GM12891 (cell line): ENCODE data around the gene MXD1.

ENCODE experiments used
- DNase-seq: peaks from one replicate; pipeline ENCODE4 v3.0.0; 2011; ENCODE audit warnings: low spot score; ENCODE audit not compliant: insufficient read length
- FAIRE-seq: peaks from 2 replicates; lab custom pipeline; 2011; peaks lifted over from hg19 to GRCh38; lab: Jason Lieb, UNC
- PAX5 ChIP-seq: IDR thresholded peaks from 2 replicates; pipeline ENCODE4 v1.6.1; 2011; ENCODE audit warnings: low read length, moderate library complexity, mild to moderate bottlenecking; ENCODE audit not compliant: insufficient read depth, severe bottlenecking
- POLR2A ChIP-seq: IDR thresholded peaks from 2 replicates; pipeline ENCODE4 v1.6.1; 2011; ENCODE audit warnings: low read depth, low read length, control low read depth
- POLR2AphosphoS5 ChIP-seq: IDR thresholded peaks from 2 replicates; pipeline ENCODE4 v1.6.1; 2011; ENCODE audit warnings: low read depth, low read length, control low read depth
- POU2F2 ChIP-seq: IDR thresholded peaks from 2 replicates; pipeline ENCODE4 v1.6.1; 2011; ENCODE audit warnings: low read depth, mild to moderate bottlenecking, control low read depth, low read length, moderate library complexity
- SPI1 ChIP-seq: IDR thresholded peaks from 2 replicates; pipeline ENCODE4 v1.6.1; 2011; ENCODE audit warnings: low read depth, low read length, control low read depth
- TAF1 ChIP-seq: IDR thresholded peaks from 2 replicates; pipeline ENCODE4 v1.6.1; 2011; ENCODE audit warnings: low read depth, low read length, control low read depth

MXD1 gene

DNA sequence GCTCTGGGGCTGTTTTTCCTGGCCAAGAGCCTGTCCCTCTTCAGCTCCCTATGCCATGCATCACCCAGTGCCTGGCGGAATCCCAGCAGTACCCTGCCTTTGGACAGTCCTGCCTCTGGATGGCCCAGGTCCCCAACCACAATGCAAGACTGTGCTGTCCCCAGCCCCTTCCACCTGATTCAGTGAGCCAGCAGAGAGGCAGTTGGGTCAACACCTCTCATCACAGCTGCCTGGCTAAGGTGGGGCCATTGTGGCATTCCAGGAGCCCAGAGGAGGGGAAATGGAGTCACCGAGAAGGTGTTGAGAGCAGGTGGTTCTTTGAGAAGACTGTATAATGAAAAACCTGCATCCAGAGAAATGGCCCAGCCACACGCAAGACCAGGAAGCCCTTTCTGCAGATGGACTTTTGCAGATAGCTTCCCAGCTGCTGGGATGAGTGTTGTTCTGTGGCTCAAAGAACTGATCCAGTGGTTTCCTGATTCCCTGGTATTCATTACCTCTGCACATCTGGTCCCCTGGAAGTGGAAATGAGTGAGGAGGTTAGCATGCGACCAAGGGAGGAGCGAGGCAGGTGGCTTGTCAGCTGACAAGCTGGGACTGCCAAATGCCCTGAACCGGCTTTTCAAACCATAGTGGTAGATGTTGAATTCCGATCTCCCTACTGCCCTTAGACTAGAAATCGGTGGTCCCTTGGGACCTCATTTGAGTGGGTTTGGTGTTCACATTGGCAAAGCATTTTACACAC, 48.2 kb downstream of the MXD1 start:
- FAIRE-seq (no peak), DNase-seq (no peak)
- no peak for TF ChIP-seq POLR2AphosphoS5
- no peak for TF ChIP-seq SPI1
- TF ChIP-seq POU2F2, result no peak
- no peak for TF ChIP-seq POLR2A
- TF ChIP-seq TAF1, result no peak
- TF ChIP-seq PAX5, result no peak

GRCh38 chr2:69964353-69964841, 49.5 kb downstream of the MXD1 start:
- DNase-seq (no peak), FAIRE-seq (no peak)
- TF ChIP-seq POLR2A (no peak), SPI1 (no peak), POU2F2 (no peak), POLR2AphosphoS5 (no peak), PAX5 (no peak), TAF1 (no peak)

GRCh38 chr2:69965756-69966445, 51.0 kb downstream of the MXD1 start:
- FAIRE-seq, result no peak
- TF ChIP-seq POU2F2, result no peak
- TF ChIP-seq POLR2AphosphoS5, result no peak
- no peak for DNase-seq

GRCh38 chr2:69966496-69966895, 51.6 kb downstream of the MXD1 start:
- FAIRE-seq, result no peak
- TF ChIP-seq SPI1 (no peak), POU2F2 (no peak), POLR2A (no peak), POLR2AphosphoS5 (no peak), PAX5 (no peak), TAF1 (no peak)

GRCh38 chr2:69968609-69969008, 53.7 kb downstream of the MXD1 start:
- DNase-seq, result no peak
- FAIRE-seq, result no peak
- TF ChIP-seq PAX5 (no peak), POLR2A (no peak), POU2F2 (no peak), SPI1 (no peak), TAF1 (no peak)

More at GRCh38 chr2:69966496-69966895, 51.6 kb downstream of the MXD1 start:
- no peak for DNase-seq

DNA sequence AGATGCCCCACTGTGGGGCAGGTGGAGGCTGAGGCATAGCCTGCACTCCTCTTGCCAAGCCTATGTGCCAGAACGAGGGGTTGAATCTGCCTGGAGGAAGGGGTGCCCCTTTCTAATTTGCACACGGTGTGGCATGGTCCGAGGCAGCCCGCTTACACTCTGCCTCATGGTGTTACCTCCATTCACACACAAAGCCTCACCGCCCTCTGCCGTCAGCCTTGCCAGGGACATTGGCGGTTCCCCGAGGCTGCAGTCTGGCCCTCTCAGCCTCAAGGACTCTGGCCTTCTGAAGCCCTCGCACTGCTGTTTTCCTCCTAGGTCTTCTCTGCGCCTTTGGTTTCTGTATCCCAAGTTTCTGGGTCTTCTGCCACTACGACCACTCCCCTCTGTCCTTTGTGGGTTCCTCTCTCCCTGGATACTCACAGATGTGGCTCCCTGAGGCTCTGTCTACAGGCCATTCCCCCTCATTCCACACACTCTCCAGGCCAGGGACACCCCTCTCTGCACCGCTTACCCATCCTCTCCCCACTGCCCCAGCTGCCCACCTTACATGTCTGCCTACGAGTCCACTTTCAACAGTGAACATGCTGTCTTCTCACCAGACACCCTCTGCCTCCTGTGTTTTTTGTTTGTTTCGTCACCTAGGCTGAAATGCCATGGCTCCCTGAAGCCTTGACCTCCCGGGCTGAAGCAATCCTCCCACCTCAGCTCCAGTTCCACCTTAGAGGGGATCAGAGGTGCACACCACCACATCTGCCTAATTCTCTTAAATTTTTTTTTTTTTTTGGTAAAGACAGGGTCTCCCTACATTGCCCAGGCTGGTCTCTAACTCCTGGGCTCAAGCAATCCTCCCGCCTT, 54.4 kb downstream of the MXD1 start:
- DNase-seq (no peak), FAIRE-seq (no peak)
- TF ChIP-seq SPI1, result no peak

DNA sequence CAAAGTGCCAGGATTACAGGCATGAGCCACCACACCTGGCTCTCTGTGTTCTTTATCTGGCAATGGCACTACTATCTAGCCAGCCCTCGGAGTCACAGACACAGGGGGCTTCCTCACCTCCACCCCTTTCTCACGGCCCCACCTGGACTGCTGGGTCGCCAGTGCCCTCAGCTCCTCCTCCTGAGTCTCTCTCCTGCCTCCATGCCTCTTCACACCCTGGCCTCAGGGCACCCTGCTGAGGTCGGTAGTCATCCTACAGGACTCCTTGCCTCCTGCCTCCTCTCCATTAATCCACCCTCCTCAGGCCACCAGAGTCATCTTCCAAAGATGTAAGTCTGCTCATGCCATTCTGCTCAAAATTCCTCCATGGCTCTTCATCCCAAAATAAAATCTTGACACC, 55.1 kb downstream of the MXD1 start:
- no peak for FAIRE-seq
- DNase-seq, result no peak
- TF ChIP-seq POU2F2 (no peak), PAX5 (no peak), SPI1 (no peak), TAF1 (no peak), POLR2AphosphoS5 (no peak), POLR2A (no peak)

GRCh38 chr2:69972822-69973221, 57.9 kb downstream of the MXD1 start:
- TF ChIP-seq POLR2AphosphoS5 (no peak), TAF1 (no peak), PAX5 (no peak), POU2F2 (no peak), SPI1 (no peak), POLR2A (no peak)
- no peak for DNase-seq
- no peak for FAIRE-seq

DNA sequence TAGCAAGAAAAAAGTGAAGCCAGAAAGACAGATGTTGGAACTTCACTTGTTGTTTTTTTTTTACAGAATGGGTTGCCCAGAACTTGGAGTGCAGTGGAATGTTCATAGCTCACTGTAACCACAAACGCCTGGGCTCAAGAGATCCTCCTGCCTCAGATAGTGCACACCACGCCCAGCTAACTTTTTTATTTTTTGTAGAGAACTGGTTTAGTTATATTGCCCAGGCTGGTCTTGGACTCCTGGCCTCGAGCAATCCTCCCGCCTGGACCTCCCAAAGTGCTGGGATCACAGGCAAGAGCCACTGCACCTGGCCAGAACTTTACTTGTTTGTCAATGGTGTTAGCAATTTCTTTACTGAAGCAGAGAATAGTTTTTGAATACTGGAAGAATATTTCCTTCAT, 58.4 kb downstream of the MXD1 start:
- TF ChIP-seq PAX5 (no peak), POU2F2 (no peak), POLR2A (no peak), SPI1 (no peak), POLR2AphosphoS5 (no peak), TAF1 (no peak)
- DNase-seq, result no peak
- no peak for FAIRE-seq
